Measurements from ENCODE around the gene PTPRN2. TPM values are rescaled to one million over a fixed set of nuclear protein-coding genes. Genes with fewer than 3 reads are reported as not detected.

Gene PTPRN2
- total and polyA plus RNA-seq, 2 of the 8 experiments (the other 6 are each of a cell fraction or from before 2014, with no cell fraction given): 2.6 to 4.5 TPM

DNA sequence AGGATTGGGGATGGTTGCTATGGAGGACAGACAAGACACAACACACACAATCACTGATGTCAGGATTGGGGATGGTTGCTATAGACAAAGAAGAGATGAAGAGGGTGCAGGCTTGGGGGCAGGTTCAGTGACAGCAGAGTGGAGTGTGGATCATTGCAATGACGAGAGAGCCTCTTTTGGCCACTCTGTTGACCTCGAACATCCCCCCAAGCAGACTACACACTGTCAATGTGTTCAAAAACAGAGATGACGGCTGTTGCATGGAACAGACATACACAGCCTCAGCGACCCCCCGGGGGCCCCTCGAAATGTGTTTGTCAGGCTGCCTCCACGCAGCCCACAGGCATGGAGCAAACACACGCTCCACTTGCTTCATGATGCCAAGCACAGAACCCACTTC, 133.0 kb downstream of the PTPRN2 start:
- Histone ChIP-seq H3K4me2 (ENCODE audit: insufficient read depth in 1 of 2, low read depth in 2 of 2, low read length in 2 of 2) (no peak overlapping the region), H3K9me3 (ENCODE audit: insufficient read depth in 2 of 2, low read depth in 1 of 2, low read length in 1 of 2) (peaks cover 0 to 10% of the 10 kb centered on the region in 2 experiments; a peak in 1 of 4 replicates), H4K8ac (ENCODE audit: extremely low read depth, insufficient read depth, low read length) (no peak overlapping the region), H3K79me1 (ENCODE audit: low read depth, low read length) (no peaks in the 10 kb centered on the region), H4K5ac (ENCODE audit: insufficient read length, low read depth, low read length) (no peak overlapping the region), H2BK5ac (ENCODE audit: low read depth, low read length) (no peak overlapping the region), H2BK120ac (replicated peaks; ENCODE audit: low read depth, low read length) (no peak overlapping the region), H2BK20ac (ENCODE audit: low read length) (no peak overlapping the region), H2AFZ (ENCODE audit: low read length) (no peak overlapping the region), H3K9ac (replicated peaks in 1 of 4; ENCODE audit: extremely low read depth in 1 of 4, low read depth in 3 of 4, low read length in 3 of 4) (no peak overlapping the region), H3K56ac (replicated peaks; ENCODE audit: insufficient read length, low read depth, low read length) (no peak overlapping the region), H2BK12ac (ENCODE audit: low read depth, low read length) (no peak overlapping the region), H4K91ac (replicated peaks; ENCODE audit: insufficient read length, low read length) (no peak overlapping the region), H3K27me3 (replicated peaks in 1 of 4; ENCODE audit: control insufficient read depth in 3 of 4, extremely low read depth in 1 of 4, insufficient read depth in 3 of 4, low read length in 3 of 4) (no peaks in the 10 kb centered on the region; a peak in 1 of 7 replicates), H3K4ac (replicated peaks; ENCODE audit: insufficient read length, low read depth, low read length) (no peak overlapping the region), H3K36me3 (ENCODE audit: control insufficient read depth in 2 of 4, insufficient read depth in 4 of 4, low read length in 3 of 4) (no peaks in the 10 kb centered on the region), H2AK5ac (ENCODE audit: low read depth, low read length) (no peak overlapping the region; the same call in 1 of the 2 replicates), H3K27ac (ENCODE audit: low read depth, low read length) (no peak overlapping the region), H3K79me2 (ENCODE audit: control insufficient read depth in 1 of 2, insufficient read depth in 2 of 2, low read length in 2 of 2) (no peaks in the 10 kb centered on the region), H3K14ac (ENCODE audit: insufficient read length) (no peak overlapping the region), H3K18ac (ENCODE audit: extremely low read depth, low read length) (no peak overlapping the region), H2BK15ac (ENCODE audit: low read length) (no peak overlapping the region), H3K4me3 (ENCODE audit: extremely low read depth in 1 of 4, insufficient read depth in 2 of 4, low read depth in 3 of 4, low read length in 4 of 4) (no peak overlapping the region), H3K4me1 (replicated peaks in 1 of 4; ENCODE audit: control insufficient read depth in 3 of 4, insufficient read depth in 4 of 4, low read length in 3 of 4) (peaks cover 0 to 5% (median 0%) of the 10 kb centered on the region in 4 experiments; a peak in 1 of 7 replicates), H3K23me2 (ENCODE audit: low read depth, low read length) (no peaks in the 10 kb centered on the region), H3K23ac (ENCODE audit: insufficient read length) (no peak overlapping the region), H4K20me1 (replicated peaks in 1 of 2; ENCODE audit: control insufficient read depth in 1 of 2, insufficient read depth in 2 of 2, low read length in 2 of 2) (no peaks in the 10 kb centered on the region)
- POLR2A ChIA-PET (ENCODE audit: partially characterized antibody): no interaction called here
- FAIRE-seq (no peak), DNase-seq (ENCODE audit: low read depth in 1 of 2, low spot score in 2 of 2) (no peak)
- CTCF ChIA-PET (ENCODE audit: partially characterized antibody): no interaction called here
- 91% methylated on average over 8 of the region's 8 CpGs; no CpG with 5 or more reads in 1 of the 2 experiments for WGBS, 2 experiments (ENCODE audit: extremely low coverage in 1 of 2, insufficient coverage in 1 of 2, insufficient read length in 1 of 2, insufficient replicate concordance in 2 of 2, low coverage in 1 of 2, low lambda C conversion rate in 2 of 2, missing lambda C conversion rate in 1 of 2)
- TF ChIP-seq, protein P1, sequence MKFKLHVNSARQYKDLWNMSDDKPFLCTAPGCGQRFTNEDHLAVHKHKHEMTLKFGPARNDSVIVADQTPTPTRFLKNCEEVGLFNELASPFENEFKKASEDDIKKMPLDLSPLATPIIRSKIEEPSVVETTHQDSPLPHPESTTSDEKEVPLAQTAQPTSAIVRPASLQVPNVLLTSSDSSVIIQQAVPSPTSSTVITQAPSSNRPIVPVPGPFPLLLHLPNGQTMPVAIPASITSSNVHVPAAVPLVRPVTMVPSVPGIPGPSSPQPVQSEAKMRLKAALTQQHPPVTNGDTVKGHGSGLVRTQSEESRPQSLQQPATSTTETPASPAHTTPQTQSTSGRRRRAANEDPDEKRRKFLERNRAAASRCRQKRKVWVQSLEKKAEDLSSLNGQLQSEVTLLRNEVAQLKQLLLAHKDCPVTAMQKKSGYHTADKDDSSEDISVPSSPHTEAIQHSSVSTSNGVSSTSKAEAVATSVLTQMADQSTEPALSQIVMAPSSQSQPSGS (IDR thresholded peaks at IDR 0.05; ENCODE audit: low read length): no peak
- TF ChIP-seq, protein P2, sequence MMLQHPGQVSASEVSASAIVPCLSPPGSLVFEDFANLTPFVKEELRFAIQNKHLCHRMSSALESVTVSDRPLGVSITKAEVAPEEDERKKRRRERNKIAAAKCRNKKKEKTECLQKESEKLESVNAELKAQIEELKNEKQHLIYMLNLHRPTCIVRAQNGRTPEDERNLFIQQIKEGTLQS (IDR thresholded peaks at IDR 0.05; ENCODE audit: insufficient read depth, low read depth, low read length): no peak
- TF ChIP-seq EZH2 (IDR thresholded peaks at IDR 0.05; ENCODE audit: low read depth, low read length, severe bottlenecking) (no peak), GTF2F1 (IDR thresholded peaks at IDR 0.05; ENCODE audit: borderline replicate concordance, low read depth, low read length) (no peak), BRCA1 (IDR thresholded peaks at IDR 0.05; ENCODE audit: low read depth, low read length) (no peak), KDM1A (IDR thresholded peaks at IDR 0.05; ENCODE audit: borderline replicate concordance, low read length) (no peak), SIN3A (conservative IDR thresholded peaks at IDR 0.05 in 1 of 2, IDR thresholded peaks at IDR 0.05 in 1 of 2; ENCODE audit: low read depth in 1 of 2, low read length in 2 of 2) (no peak), NRF1 (IDR thresholded peaks at IDR 0.05; ENCODE audit: low read depth, low read length) (no peak), CREB1 (IDR thresholded peaks at IDR 0.05) (no peak), ZNF274 (IDR thresholded peaks at IDR 0.05; ENCODE audit: borderline replicate concordance, extremely low read depth, low read length) (no peak), PHF8 (conservative IDR thresholded peaks at IDR 0.05; ENCODE audit: low read depth, low read length) (no peak)

Data from H1 (cell line).